K562 (cell line): ENCODE data around the gene GRK1. TPM values are rescaled to one million over a fixed set of nuclear protein-coding genes. Genes with fewer than 3 reads are reported as not detected.

Source experiments
- ATAC-seq: fragments of 200-7000 bp; cut with Tn5 transposase; 3 replicates; pipeline ENCODE4 v1.9.1; 2020; ENCODE audit warnings: moderate library complexity
- BruUV-seq: library from RNA; stranded (reverse); fragments of 400-500 nt; replicated peaks from 2 replicates; lab custom pipeline; 2021; lab: Mats Ljungman, UMichigan
- CTCF ChIA-PET: fragments of 300-600 bp; formaldehyde crosslinking; extraction: SDS; loops from one replicate; lab custom pipeline; 2021; ENCODE audit warnings: low intra/inter-chr PET ratio; lab: Yijun Ruan, JAX
- POLR2A ChIA-PET: fragments of 300-600, 350-650 bp; sonication (Branson Sonifier 250); formaldehyde crosslinking; extraction: SDS; loops from one replicate; lab custom pipeline; 2021; ENCODE audit warnings: antibody characterized with exemption, inconsistent platforms; lab: Yijun Ruan, JAX
- DNase-seq, 4 experiments: peaks; one replicate each; pipeline versions ENCODE4 v3.0.0 to v3.0.0-alpha.2; 2011 to 2018; ENCODE audit warnings: low spot score in 3 of 4, mixed read lengths in 3 of 4; ENCODE audit errors: extremely low read depth in 1 of 4
- FAIRE-seq: peaks from 2 replicates; lab custom pipeline; 2011; peaks lifted over from hg19 to GRCh38; lab: Jason Lieb, UNC
- H2AFZ ChIP-seq: 2 replicates; pipeline ENCODE4 v1.6.0; 2011; ENCODE audit warnings: low read depth, low read length, control low read depth, inconsistent platforms
- H3K27ac ChIP-seq: fragments of 200-600 bp; 3 replicates; pipeline ENCODE4 v1.8.0; 2011; ENCODE audit warnings: low read depth, mild to moderate bottlenecking, control low read depth, inconsistent platforms, low read length, moderate library complexity, mixed read lengths; ENCODE audit errors: extremely low read depth
- H3K27me3 ChIP-seq, 2 experiments: fragments of 300-600 bp in 1 of 2; 2 replicates in 1 of 2; 3 replicates in 1 of 2; pipeline versions ENCODE4 v1.6.0 to v1.8.0; 2011; ENCODE audit warnings: inconsistent platforms in 2 of 2, low read length in 2 of 2, mild to moderate bottlenecking in 1 of 2, mixed read lengths in 1 of 2, moderate library complexity in 1 of 2; ENCODE audit not compliant: control insufficient read depth in 2 of 2, insufficient read depth in 2 of 2
- H3K36me3 ChIP-seq: fragments of 300-600 bp; 3 replicates; pipeline ENCODE4 v1.8.0; 2011; ENCODE audit warnings: mild to moderate bottlenecking, low read length, inconsistent platforms; ENCODE audit not compliant: control insufficient read depth, insufficient read depth
- H3K4me1 ChIP-seq, 2 experiments: fragments of 200-600 bp in 1 of 2; replicated peaks in 1 of 2; 2 replicates in 1 of 2; 3 replicates in 1 of 2; pipeline versions ENCODE4 v1.5.1 to v1.8.0; 2011; ENCODE audit warnings: inconsistent platforms in 2 of 2, low read length in 2 of 2, mild to moderate bottlenecking in 1 of 2, mixed read lengths in 1 of 2, moderate library complexity in 1 of 2; ENCODE audit not compliant: control insufficient read depth in 2 of 2, insufficient read depth in 2 of 2
- H3K4me2 ChIP-seq: 2 replicates; pipeline ENCODE4 v1.6.1; 2011; ENCODE audit warnings: low read length, control low read depth, inconsistent platforms, mixed read lengths; ENCODE audit not compliant: insufficient read depth
- H3K4me3 ChIP-seq: fragments of 200-600 bp; sonication (generic), shearing (Covaris generic); 2 replicates; pipeline ENCODE4 v1.5.1; 2016; ENCODE audit warnings: control low read depth, inconsistent platforms
- H3K79me2 ChIP-seq: fragments of 200-600 bp; 3 replicates; pipeline ENCODE4 v1.8.0; 2011; ENCODE audit warnings: low read length, inconsistent platforms; ENCODE audit not compliant: control insufficient read depth, insufficient read depth
- H3K9ac ChIP-seq, 2 experiments: 2 replicates each; pipeline versions ENCODE4 v1.6.0 to v1.6.1; 2011; ENCODE audit warnings: low read depth in 2 of 2, low read length in 2 of 2, control low read depth in 1 of 2, inconsistent platforms in 1 of 2, mild to moderate bottlenecking in 1 of 2, mixed read lengths in 1 of 2; ENCODE audit not compliant: insufficient read depth in 1 of 2
- H3K9me1 ChIP-seq: one replicate; pipeline ENCODE4 v1.6.0; 2011; ENCODE audit warnings: inconsistent platforms, mild to moderate bottlenecking, low read length, moderate library complexity; ENCODE audit not compliant: control insufficient read depth, insufficient read depth
- H3K9me3 ChIP-seq: replicated peaks from 2 replicates; pipeline ENCODE4 v1.5.1; 2011; ENCODE audit warnings: low read depth, low read length, inconsistent platforms; ENCODE audit not compliant: control insufficient read depth, insufficient read depth
- H4K20me1 ChIP-seq: replicated peaks from 2 replicates; pipeline ENCODE4 v1.6.1; 2011; ENCODE audit warnings: low read length, inconsistent platforms, mixed read lengths; ENCODE audit not compliant: control insufficient read depth, insufficient read depth
- ADNP ChIP-seq: fragments of 200-800 bp; sonication (Bioruptor generic); IDR thresholded peaks from 2 replicates; pipeline ENCODE4 v1.6.1; 2016; ENCODE audit warnings: missing genetic modification characterization, missing compliant biosample characterization
- BRCA1 ChIP-seq, 2 experiments: fragments of 450-650 bp in 1 of 2; sonication (generic) in 1 of 2; formaldehyde crosslinking in 1 of 2; IDR thresholded peaks; 2 replicates each; pipeline versions ENCODE4 v1.5.0 to v1.6.1; 2017 to 2020; ENCODE audit warnings: mild to moderate bottlenecking in 1 of 2, missing genetic modification reagents in 1 of 2
- CGGBP1 ChIP-seq: fragments of 250-450 bp; sonication (Bioruptor Pico); IDR thresholded peaks from 2 replicates; pipeline ENCODE4 v1.9.0; 2021; ENCODE audit warnings: mild to moderate bottlenecking
- ESRRA ChIP-seq: fragments of 450-650 bp; IDR thresholded peaks from 2 replicates; pipeline ENCODE4 v1.6.1; 2014; ENCODE audit warnings: low read depth, mild to moderate bottlenecking, moderate library complexity, borderline replicate concordance
- HMG20A ChIP-seq: fragments of 450-650 bp; formaldehyde crosslinking; conservative IDR thresholded peaks from 2 replicates; pipeline ENCODE4 v1.4.0; 2020; ENCODE audit warnings: mild to moderate bottlenecking, mixed read lengths
- MCM3 ChIP-seq: fragments of 450-650 bp; IDR thresholded peaks from 2 replicates; pipeline ENCODE4 v1.6.1; 2016
- SIRT6 ChIP-seq: IDR thresholded peaks from one replicate; pipeline ENCODE4 v1.6.1; 2012; ENCODE audit warnings: low read depth, mild to moderate bottlenecking, control low read depth, inconsistent platforms, low read length, moderate library complexity
- ZBTB12 ChIP-seq: fragments of 250-450 bp; sonication (Bioruptor Pico); IDR thresholded peaks from 2 replicates; pipeline ENCODE4 v1.4.0; 2020
- ZBTB33 ChIP-seq: sonication (generic); formaldehyde crosslinking; IDR thresholded peaks from 2 replicates; pipeline ENCODE4 v1.8.1; 2023; ENCODE audit warnings: mild to moderate bottlenecking, missing genetic modification reagents
- ZNF551 ChIP-seq: fragments of 250-450 bp; sonication (Bioruptor Pico); IDR thresholded peaks from 2 replicates; pipeline ENCODE4 v1.5.0; 2021; ENCODE audit warnings: mild to moderate bottlenecking, moderate library complexity
- WGBS: fragments of 100-300 bp; shearing (Covaris generic); methylation state at CpG from one replicate; pipeline ENCODE4 v1.1.6; 2016; ENCODE audit warnings: low coverage, mixed read lengths; ENCODE audit not compliant: insufficient coverage; ENCODE audit errors: missing lambda C conversion rate; 5-methylcytosine and 5-hydroxymethylcytosine counted together
- in situ Hi-C: fragments of 300-500 bp; cut with MboI; formaldehyde crosslinking; loops from 4 replicates; pipeline ENCODE4 v1.15.0; 2018; ENCODE audit warnings: inconsistent platforms, mixed read lengths
- intact Hi-C: fragments of 100-400 bp; cut with micrococcal nuclease; formaldehyde crosslinking; loops from 2 replicates; pipeline ENCODE4 v1.14.2; 2022
- polyA plus RNA-seq, 8 experiments: library from polyadenylated mRNA; depleted of rRNA in 4 of 8; stranded (reverse) in 5 of 8; unstranded in 3 of 8; fragments of >200 nt; fragmentation: Nextera tagmentation in 2 of 8; fragmentation: Illumina TruSeq in 1 of 8; extraction: Ambion mirVana in 2 of 8; extraction: Trizol in 1 of 8; gene quantifications; 2 replicates each; pipeline versions ENCODE4 v1.2.1 to v1.2.3, GENCODE V29; 2011 to 2014; ENCODE audit warnings: inconsistent platforms in 1 of 8, missing spikeins in 1 of 8
- total RNA-seq, 7 experiments: library from RNA; depleted of rRNA in 6 of 7; stranded (reverse); fragments of >200 nt in 6 of 7; fragmentation: Illumina TruSeq in 2 of 7; extraction: Trizol in 2 of 7; gene quantifications; 2 replicates each; pipeline versions ENCODE4 v1.2.1 to v1.2.3, GENCODE V29; 2011 to 2021; ENCODE audit warnings: low replicate concordance in 1 of 7

Gene GRK1
- total and polyA plus RNA-seq, 9 of the 15 experiments (the other 6 are each of a cell fraction or from before 2014, with no cell fraction given) = 0.09 TPM; not detected in 8

GRCh38 chr13:113762538-113762937, 95.5 kb downstream of the GRK1 start:
- H3K9ac ChIP-seq = no peak overlapping the region

More at GRCh38 chr13:113762538-113762937, 95.5 kb downstream of the GRK1 start:
- POLR2A ChIA-PET = no interaction called here
- H3K4me1 ChIP-seq = peaks cover 7 to 25% of the 10 kb centered on the region in 2 experiments; a peak in 4 of 5 replicates
- H4K20me1 ChIP-seq = 0 out of 2 replicates have a peak, but pooled peaks cover 5% of the 10 kb centered on the region
- FAIRE-seq = no peak
- H3K79me2 ChIP-seq = no peaks in the 10 kb centered on the region
- intact Hi-C loops = no loop called here
- H2AFZ ChIP-seq = no peak overlapping the region
- H3K4me2 ChIP-seq = no peak overlapping the region
- DNase-seq = no peak
- TF ChIP-seq ADNP (tag) = no peak
- TF ChIP-seq ZBTB33 (CRISPR knock-in tag) = no peak
- TF ChIP-seq MCM3 = no peak
- no peak for TF ChIP-seq ESRRA
- no peak for TF ChIP-seq SIRT6
- no peak for TF ChIP-seq ZBTB12 (CRISPR knock-in tag)
- no peak for TF ChIP-seq BRCA1 (IDR thresholded peaks at IDR 0.05)
- no peak for TF ChIP-seq BRCA1 (CRISPR knock-in tag; IDR thresholded peaks at IDR 0.05)
- TF ChIP-seq CGGBP1 (CRISPR knock-in tag) = no peak
- no peak for TF ChIP-seq HMG20A (CRISPR knock-in tag)
- no peak for TF ChIP-seq ZNF551 (CRISPR knock-in tag)
- no peaks in the 10 kb centered on the region for H3K9me3 ChIP-seq
- H3K9me1 ChIP-seq = no peaks in the 10 kb centered on the region
- H3K27ac ChIP-seq = no peak overlapping the region
- peaks cover 24 to 65% of the 10 kb centered on the region in 2 experiments for H3K27me3 ChIP-seq
- BruUV-seq = no TSS peak
- H3K4me3 ChIP-seq = no peak overlapping the region
- ATAC-seq = no peak
- in situ Hi-C loops = no loop called here
- CTCF ChIA-PET = no interaction called here
- H3K36me3 ChIP-seq = no peaks in the 10 kb centered on the region
- 11% methylated on average over 8 of the region's 11 CpGs for WGBS
